Transverse colon (tissue), 4 donors: ENCODE results near the gene ANK3. TPM values are rescaled to one million over a fixed set of nuclear protein-coding genes. Genes with fewer than 3 reads are reported as not detected.

Experiments
- DNase-seq: peaks from one replicate; pipeline ENCODE4 v3.0.0-alpha.2; 2019
- H3K27ac ChIP-seq, 4 donors: fragments of 200-600 bp; sonication (generic); 2 replicates each; pipeline ENCODE4 v1.5.1; 2016 to 2018; ENCODE audit warnings: inconsistent platforms in 4 of 4
- H3K27me3 ChIP-seq: fragments of 200-600 bp; sonication (generic); 2 replicates; pipeline ENCODE4 v1.5.1; 2017; ENCODE audit warnings: inconsistent platforms
- H3K36me3 ChIP-seq, 4 donors: fragments of 200-600 bp; sonication (generic); 2 replicates each; pipeline ENCODE4 v1.5.1; 2017 to 2019; ENCODE audit warnings: inconsistent platforms in 4 of 4
- H3K4me1 ChIP-seq, 4 donors: fragments of 200-600 bp; sonication (generic); 2 replicates each; pipeline ENCODE4 v1.5.1; 2017 to 2020; ENCODE audit warnings: inconsistent platforms in 4 of 4
- H3K4me3 ChIP-seq, 4 donors: fragments of 200-600 bp; sonication (generic); 1 replicate in 1 of 4; 2 replicates in 3 of 4; pipeline versions ENCODE4 v1.5.1 to v1.6.1; 2017 to 2019; ENCODE audit warnings: inconsistent platforms in 4 of 4
- H3K9me3 ChIP-seq, 2 donors: fragments of 200-600 bp; sonication (generic); 2 replicates each; pipeline ENCODE4 v1.5.1; 2017 to 2019; ENCODE audit warnings: inconsistent platforms in 2 of 2
- CTCF ChIP-seq, 5 experiments: fragments of 200-600 bp in 3 of 5; fragments of 450-650 bp in 2 of 5; sonication (generic) in 3 of 5; IDR thresholded peaks; 1 replicate in 2 of 5; 2 replicates in 3 of 5; pipeline ENCODE4 v1.5.1; 2016 to 2017; ENCODE audit warnings: antibody characterized with exemption in 5 of 5, inconsistent platforms in 3 of 5, mild to moderate bottlenecking in 2 of 5, moderate library complexity in 1 of 5
- EP300 ChIP-seq: sonication (generic); formaldehyde crosslinking; IDR thresholded peaks from one replicate; pipeline ENCODE4 v1.6.1; 2017; ENCODE audit warnings: antibody characterized with exemption, low read depth
- POLR2A ChIP-seq: fragments of 450-650 bp; IDR thresholded peaks from one replicate; pipeline ENCODE4 v1.6.1; 2016; ENCODE audit warnings: antibody characterized with exemption, mild to moderate bottlenecking, moderate library complexity
- POLR2AphosphoS5 ChIP-seq, 3 donors: sonication (generic); formaldehyde crosslinking; IDR thresholded peaks; one replicate each; pipeline ENCODE4 v1.6.1; 2016; ENCODE audit warnings: antibody characterized with exemption in 3 of 3
- WGBS, 2 donors: methylation state at CpG; one replicate each; pipeline ENCODE4 v1.1.5; 2018; ENCODE audit warnings: low coverage in 1 of 2; 5-methylcytosine and 5-hydroxymethylcytosine counted together
- in situ Hi-C, 4 donors: fragments of 200-750 bp; cut with MboI; loops; one replicate each; pipeline versions ENCODE4 v1.15.0 to v1.15.1; 2017; ENCODE audit warnings: low sequenced_read_pairs in 3 of 4, low pct_ligation_motif_present in 1 of 4, low pct_unique_long_range_greater_than_20kb in 1 of 4
- intact Hi-C: fragments of 100-400 bp; cut with DNase I; formaldehyde crosslinking; loops from one replicate; pipeline ENCODE4 v1.15.1; 2023; ENCODE audit warnings: low total_unique reads
- total RNA-seq, 4 donors: library from RNA; depleted of rRNA; stranded (reverse); fragments of >200 nt; gene quantifications; one replicate each; pipeline ENCODE4 v1.1.0, GENCODE V29; 2016

Gene ANK3
- total RNA-seq, 4 donors from 2014 or later = 41.2 to 230 (median 172) TPM

- intact Hi-C loops = no loop called here
- in situ Hi-C loops = loop anchor here in 1 of 4 donors (25.0 kb wide), 1 partner anchor 781 kb away; no protein-coding TSS in a partner anchor
These were observed 28.2 kb upstream of the ANK3 start for GRCh38 chr10:60417901-60418300.

GRCh38 chr10:60417024-60417423 is 27.3 kb upstream of the ANK3 start:
- WGBS, 2 donors = 78 to 80% methylated on average over 2 of the region's 2 CpGs
- no peak for DNase-seq
- no peaks in the 10 kb centered on the region for H3K27me3 ChIP-seq
- H3K4me1 ChIP-seq = peaks cover 0 to 27% (median 11%) of the 10 kb centered on the region in 4 donors
- peak; percentile 15 to 73 (median 60) for TF ChIP-seq POLR2AphosphoS5 (IDR thresholded peaks at IDR 0.05)
- TF ChIP-seq CTCF (IDR thresholded peaks at IDR 0.05) = no peak
- intact Hi-C loops (no loop called here), in situ Hi-C loops (loop anchor here in 1 of 4 donors (25.0 kb wide), 1 partner anchor 780 kb away; no protein-coding TSS in a partner anchor)
- no peak overlapping the region for H3K27ac ChIP-seq
- no peak overlapping the region for H3K4me3 ChIP-seq
- H3K36me3 ChIP-seq = no peaks in the 10 kb centered on the region
- no peaks in the 10 kb centered on the region for H3K9me3 ChIP-seq

More at GRCh38 chr10:60417901-60418300, 28.2 kb upstream of the ANK3 start:
- no peak overlapping the region for H3K4me3 ChIP-seq
- TF ChIP-seq CTCF (IDR thresholded peaks at IDR 0.05) (no peak), POLR2A (no peak), POLR2AphosphoS5 (IDR thresholded peaks at IDR 0.05) (no peak), EP300 (no peak)
- no peak for DNase-seq
- H3K9me3 ChIP-seq = no peaks in the 10 kb centered on the region
- peaks cover 0 to 26% (median 10%) of the 10 kb centered on the region in 4 donors for H3K4me1 ChIP-seq
- H3K36me3 ChIP-seq = no peaks in the 10 kb centered on the region
- H3K27me3 ChIP-seq = no peaks in the 10 kb centered on the region
- WGBS, 2 donors = 92% methylated on average over 1 of the region's 1 CpG; no CpG with 5 or more reads in 1 of the 2 donors
- H3K27ac ChIP-seq = no peak overlapping the region

DNA sequence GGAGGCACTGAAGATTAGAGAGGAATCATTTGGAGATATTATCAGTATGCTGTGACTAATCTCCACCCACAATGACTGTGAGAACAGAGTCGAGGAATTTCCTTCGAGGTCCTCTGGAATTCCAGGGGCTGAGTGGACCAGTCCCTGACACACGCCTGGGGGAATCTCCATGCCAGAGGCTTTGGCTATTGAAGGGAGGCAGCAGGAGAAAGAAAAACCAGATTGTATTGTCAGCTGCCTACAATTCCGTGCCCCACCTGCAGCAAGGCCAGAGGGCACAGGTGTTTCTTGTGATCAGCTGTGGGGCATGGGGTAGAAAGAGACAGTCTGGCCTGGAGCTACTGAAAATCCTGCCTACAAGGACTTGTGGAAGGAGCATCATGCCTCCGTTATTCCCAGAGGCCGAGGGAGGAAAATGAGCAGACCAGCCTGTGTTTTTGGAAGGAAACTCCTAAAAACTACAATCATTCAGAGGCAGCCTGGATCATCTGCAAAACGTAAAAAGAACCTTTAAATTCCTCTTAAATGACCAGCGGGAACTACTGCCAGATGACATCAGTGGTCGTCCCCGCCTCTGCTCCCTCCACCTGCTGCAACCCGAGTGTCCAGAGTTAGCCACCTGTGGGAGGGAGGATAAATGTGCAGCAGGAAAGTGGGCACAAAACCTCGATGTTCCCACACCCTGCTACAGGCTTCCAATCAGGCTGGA is 25.4 kb upstream of the ANK3 start:
- 67 to 74% methylated on average over 8 to 12 of the region's 12 CpGs for WGBS, 2 donors
- Histone ChIP-seq H3K36me3 (no peaks in the 10 kb centered on the region), H3K4me3 (no peak overlapping the region), H3K4me1 (peaks cover 0 to 27% (median 11%) of the 10 kb centered on the region in 4 donors), H3K27me3 (no peaks in the 10 kb centered on the region), H3K9me3 (no peaks in the 10 kb centered on the region), H3K27ac (no peak overlapping the region)
- no peak for DNase-seq
- intact Hi-C loops (no loop called here), in situ Hi-C loops (loop anchor here in 1 of 4 donors (25.0 kb wide), 1 partner anchor 778 kb away; no protein-coding TSS in a partner anchor)
- TF ChIP-seq EP300 (no peak), CTCF (IDR thresholded peaks at IDR 0.05) (no peak), POLR2A (no peak), POLR2AphosphoS5 (IDR thresholded peaks at IDR 0.05) (no peak)

- in situ Hi-C loops = loop anchor here in 1 of 4 donors (25.0 kb wide), 1 partner anchor 777 kb away; no protein-coding TSS in a partner anchor
- peaks cover 0 to 27% (median 11%) of the 10 kb centered on the region in 4 donors for H3K4me1 ChIP-seq
- no peaks in the 10 kb centered on the region for H3K27me3 ChIP-seq
- 71 to 95% methylated on average over 2 of the region's 2 CpGs for WGBS, 2 donors
- no peak for DNase-seq
- TF ChIP-seq POLR2A (no peak), POLR2AphosphoS5 (IDR thresholded peaks at IDR 0.05) (no peak), EP300 (no peak), CTCF (IDR thresholded peaks at IDR 0.05) (no peak)
- H3K9me3 ChIP-seq = no peaks in the 10 kb centered on the region
- no peaks in the 10 kb centered on the region for H3K36me3 ChIP-seq
- H3K27ac ChIP-seq = no peak overlapping the region
- intact Hi-C loops = no loop called here
- H3K4me3 ChIP-seq = no peak overlapping the region
These were observed 24.4 kb upstream of the ANK3 start for GRCh38 chr10:60414111-60414510.
